Epithelial cell of esophagus (primary cell): ENCODE data around the gene GLG1.

Experiments used
- DNase-seq: peaks from one replicate; pipeline ENCODE4 v3.0.0; 2010; ENCODE audit warnings: low read depth
- H3K4me3 ChIP-seq: 2 replicates; pipeline ENCODE4 v1.5.1; 2011; ENCODE audit warnings: mild to moderate bottlenecking, low read length, control low read depth
- CTCF ChIP-seq: IDR thresholded peaks from 2 replicates; pipeline ENCODE4 v1.5.1; 2011; ENCODE audit warnings: low read depth, mild to moderate bottlenecking, low read length, control low read depth, inconsistent platforms; ENCODE audit not compliant: insufficient read depth; ENCODE audit errors: missing control alignments

The GLG1 gene

GRCh38 chr16:74641969-74642368 lies 35.1 kb upstream of the GLG1 start:
- DNase-seq, result no peak

GRCh38 chr16:74637742-74638453 lies 31.0 kb upstream of the GLG1 start:
- TF ChIP-seq CTCF, result no peak
- H3K4me3 ChIP-seq, result no peak overlapping the region
- no peak for DNase-seq

More at GRCh38 chr16:74641969-74642368, 35.1 kb upstream of the GLG1 start:
- TF ChIP-seq CTCF, result no peak
- no peak overlapping the region for H3K4me3 ChIP-seq

GRCh38 chr16:74635303-74635702 lies 28.4 kb upstream of the GLG1 start:
- TF ChIP-seq CTCF, result no peak
- no peak for DNase-seq
- H3K4me3 ChIP-seq, result no peak overlapping the region

- H3K4me3 ChIP-seq, result no peak overlapping the region
- DNase-seq, result peak; percentile 81
- TF ChIP-seq CTCF, result no peak
These were observed 26.8 kb upstream of the GLG1 start for GRCh38 chr16:74633686-74634085.

- H3K4me3 ChIP-seq, result no peak overlapping the region
- DNase-seq, result no peak
- no peak for TF ChIP-seq CTCF
These were observed 20.7 kb upstream of the GLG1 start for GRCh38 chr16:74627506-74628220.

GRCh38 chr16:74626741-74627416 lies 20.0 kb upstream of the GLG1 start:
- TF ChIP-seq CTCF, result no peak
- DNase-seq, result no peak
- H3K4me3 ChIP-seq, result no peak overlapping the region
